Keratinocyte (primary cell): ENCODE results near the gene PRKN. TPM values are rescaled to one million over a fixed set of nuclear protein-coding genes. Genes with fewer than 3 reads are reported as not detected.

Experiments
- DNase-seq: peaks from one replicate; pipeline ENCODE4 v3.0.0-alpha.2; 2011; ENCODE audit warnings: low read depth, missing footprints, low spot score
- FAIRE-seq: peaks from 2 replicates; lab custom pipeline; 2011; peaks lifted over from hg19 to GRCh38; lab: Jason Lieb, UNC
- H2AFZ ChIP-seq: 2 replicates; pipeline ENCODE4 v1.6.0; 2012; ENCODE audit warnings: low read length, control low read depth, inconsistent platforms; ENCODE audit not compliant: control insufficient read depth
- H3K27ac ChIP-seq: 2 replicates; pipeline ENCODE4 v1.5.1; 2011; ENCODE audit warnings: low read length; ENCODE audit not compliant: control insufficient read depth, insufficient read depth
- H3K27me3 ChIP-seq: 3 replicates; pipeline ENCODE4 v1.6.0; 2011; ENCODE audit warnings: low read length; ENCODE audit not compliant: control insufficient read depth, insufficient read depth; ENCODE audit errors: extremely low read depth
- H3K36me3 ChIP-seq, 2 experiments: 2 replicates in 1 of 2; 3 replicates in 1 of 2; pipeline ENCODE4 v1.5.1; 2011; ENCODE audit warnings: low read length in 2 of 2, mild to moderate bottlenecking in 1 of 2; ENCODE audit not compliant: control insufficient read depth in 2 of 2, insufficient read depth in 2 of 2; ENCODE audit errors: extremely low read depth in 1 of 2
- H3K4me1 ChIP-seq: 3 replicates; pipeline ENCODE4 v1.5.1; 2011; ENCODE audit warnings: low read length; ENCODE audit not compliant: control insufficient read depth, insufficient read depth; ENCODE audit errors: extremely low read depth
- H3K4me2 ChIP-seq: 3 replicates; pipeline ENCODE4 v1.6.0; 2011; ENCODE audit warnings: low read depth, low read length; ENCODE audit not compliant: control insufficient read depth, insufficient read depth; ENCODE audit errors: extremely low read depth
- H3K4me3 ChIP-seq, 3 experiments: fragments of 200-600 bp in 1 of 3; sonication (generic) in 1 of 3; 2 replicates in 2 of 3; 3 replicates in 1 of 3; pipeline ENCODE4 v1.5.1; 2011 to 2016; ENCODE audit warnings: low read length in 3 of 3, mild to moderate bottlenecking in 3 of 3, control low read depth in 2 of 3, inconsistent platforms in 1 of 3, low read depth in 1 of 3, mixed read lengths in 1 of 3, mixed run types in 1 of 3, moderate library complexity in 1 of 3; ENCODE audit not compliant: control insufficient read depth in 2 of 3, insufficient read depth in 2 of 3; ENCODE audit errors: extremely low read depth in 1 of 3
- H3K79me2 ChIP-seq: 2 replicates; pipeline ENCODE4 v1.6.0; 2012; ENCODE audit warnings: low read length; ENCODE audit not compliant: control insufficient read depth, insufficient read depth
- H3K9ac ChIP-seq: 3 replicates; pipeline ENCODE4 v1.6.0; 2011; ENCODE audit warnings: low read length; ENCODE audit not compliant: control insufficient read depth, insufficient read depth; ENCODE audit errors: extremely low read depth
- H3K9me1 ChIP-seq: 3 replicates; pipeline ENCODE4 v1.6.0; 2011; ENCODE audit warnings: low read length; ENCODE audit not compliant: control insufficient read depth, insufficient read depth; ENCODE audit errors: extremely low read depth
- H3K9me3 ChIP-seq: 2 replicates; pipeline ENCODE4 v1.5.1; 2012; ENCODE audit warnings: low read depth, low read length; ENCODE audit not compliant: control insufficient read depth
- H4K20me1 ChIP-seq: 3 replicates; pipeline ENCODE4 v1.6.0; 2011; ENCODE audit warnings: low read length; ENCODE audit not compliant: control insufficient read depth, insufficient read depth; ENCODE audit errors: extremely low read depth
- CTCF ChIP-seq, 3 experiments: IDR thresholded peaks in 1 of 3; conservative IDR thresholded peaks in 1 of 3; optimal IDR thresholded peaks in 1 of 3; 2 replicates in 2 of 3; 3 replicates in 1 of 3; pipeline versions ENCODE3 to v1.5.1; 2011; ENCODE audit warnings: low read length in 3 of 3, mild to moderate bottlenecking in 3 of 3, moderate library complexity in 2 of 3, control low read depth in 1 of 3, inconsistent platforms in 1 of 3; ENCODE audit not compliant: insufficient read depth in 2 of 3; ENCODE audit errors: extremely low read depth in 1 of 3
- EZH2 ChIP-seq: IDR thresholded peaks from one replicate; pipeline ENCODE4 v1.6.1; 2012; ENCODE audit warnings: inconsistent platforms, mild to moderate bottlenecking, low read length, moderate library complexity
- dilution Hi-C: fragments of 300-500 bp; cut with MboI; formaldehyde crosslinking; loops from one replicate; pipeline ENCODE4 v1.7.0; 2020; ENCODE audit warnings: low sequenced_read_pairs; ENCODE audit not compliant: extremely low pct_ligation_motif_present
- polyA plus RNA-seq, 5 experiments: library from polyadenylated mRNA; depleted of rRNA in 3 of 5; stranded (reverse) in 3 of 5; stranded (forward) in 1 of 5; unstranded in 1 of 5; fragments of >200 nt; gene quantifications; 1 replicate in 1 of 5; 2 replicates in 3 of 5; 3 replicates in 1 of 5; pipeline versions ENCODE4 v1.2.1 to v1.2.3, GENCODE V29; 2011 to 2012; ENCODE audit warnings: missing spikeins in 2 of 5, low read depth in 1 of 5, low replicate concordance in 1 of 5

PRKN gene
- polyA plus RNA-seq, 1 donor (not counting 4 experiments of a cell fraction or from before 2014, with no cell fraction given), result 0.67 TPM

DNA sequence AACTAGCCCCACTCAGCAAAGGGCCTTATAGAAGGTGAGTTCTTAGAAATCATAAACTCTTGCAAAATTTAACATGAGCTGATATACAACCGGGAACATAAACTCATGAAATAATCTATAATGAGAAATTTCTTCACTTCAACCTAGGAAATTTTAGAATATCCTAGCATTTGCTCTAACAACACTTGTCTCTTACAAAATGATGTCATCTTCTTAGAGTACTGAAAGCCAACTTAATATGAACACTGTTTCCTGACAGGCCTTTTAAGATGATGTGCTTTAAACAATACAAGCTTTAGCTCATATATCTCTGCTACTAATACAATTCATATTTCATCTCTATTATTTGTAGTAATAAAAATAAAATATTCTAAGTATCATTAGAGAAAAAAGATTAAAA is 1.1 kb upstream of the PRKN start:
- dilution Hi-C loops, result no loop called here
- Histone ChIP-seq H2AFZ (no peak overlapping the region), H3K4me1 (peaks cover 7% of the 10 kb centered on the region), H3K9me3 (no peaks in the 10 kb centered on the region), H3K27me3 (no peaks in the 10 kb centered on the region), H4K20me1 (no peaks in the 10 kb centered on the region), H3K4me2 (no peak overlapping the region), H3K9me1 (no peaks in the 10 kb centered on the region), H3K36me3 (no peaks in the 10 kb centered on the region), H3K27ac (no peak overlapping the region), H3K4me3 (no peak overlapping the region), H3K9ac (no peak overlapping the region), H3K79me2 (no peaks in the 10 kb centered on the region)
- DNase-seq (no peak), FAIRE-seq (no peak)
- TF ChIP-seq CTCF (optimal IDR thresholded peaks at IDR 0.05 in 1 of 3, IDR thresholded peaks at IDR 0.05 in 1 of 3, conservative IDR thresholded peaks at IDR 0.05 in 1 of 3; ENCODE audit: extremely low read depth in 1 of 3, insufficient read depth in 2 of 3, low read length in 3 of 3) (no peak), EZH2 (no peak)

GRCh38 chr6:162728197-162728596 is 631 bp upstream of the PRKN start:
- Histone ChIP-seq H3K4me1 (peaks cover 7% of the 10 kb centered on the region), H2AFZ (peak overlapping the region; percentile 84), H3K4me2 (peak overlapping the region; percentile 86), H3K9me1 (no peaks in the 10 kb centered on the region), H3K27ac (peak overlapping the region; percentile 58), H3K9ac (peak overlapping the region; percentile 49), H3K79me2 (no peaks in the 10 kb centered on the region), H4K20me1 (no peaks in the 10 kb centered on the region), H3K9me3 (no peaks in the 10 kb centered on the region), H3K36me3 (no peaks in the 10 kb centered on the region), H3K4me3 (peak overlapping the region in 2 of 3 experiments; percentile 53 to 57), H3K27me3 (no peaks in the 10 kb centered on the region)
- DNase-seq, result no peak
- TF ChIP-seq EZH2 (no peak), CTCF (optimal IDR thresholded peaks at IDR 0.05 in 1 of 3, IDR thresholded peaks at IDR 0.05 in 1 of 3, conservative IDR thresholded peaks at IDR 0.05 in 1 of 3; ENCODE audit: extremely low read depth in 1 of 3, insufficient read depth in 2 of 3, low read length in 3 of 3) (no peak)
- no peak for FAIRE-seq
- dilution Hi-C loops, result no loop called here
